Measurements from ENCODE around the gene ECI1.

DNA sequence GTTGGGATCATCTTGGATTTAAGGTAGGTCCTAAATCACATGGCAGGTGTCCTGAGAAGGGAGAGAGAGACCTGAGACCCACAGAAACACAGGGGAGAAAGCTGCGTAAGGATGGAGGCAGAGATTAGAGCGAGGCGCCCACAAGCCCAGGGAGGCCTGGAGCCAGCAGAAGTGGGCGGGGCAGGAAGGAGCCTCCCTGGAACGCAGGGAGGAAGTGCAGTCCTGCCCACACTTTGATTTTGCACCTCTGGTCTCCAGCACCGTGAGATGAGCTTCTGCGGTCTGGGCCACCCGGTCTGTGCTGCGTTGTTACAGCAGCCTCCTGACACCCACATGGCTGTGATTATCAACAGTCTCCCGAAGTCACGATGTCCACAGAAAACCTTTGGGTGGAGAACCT lies 8.8 kb downstream of the ECI1 start:
- TF ChIP-seq, protein P1, sequence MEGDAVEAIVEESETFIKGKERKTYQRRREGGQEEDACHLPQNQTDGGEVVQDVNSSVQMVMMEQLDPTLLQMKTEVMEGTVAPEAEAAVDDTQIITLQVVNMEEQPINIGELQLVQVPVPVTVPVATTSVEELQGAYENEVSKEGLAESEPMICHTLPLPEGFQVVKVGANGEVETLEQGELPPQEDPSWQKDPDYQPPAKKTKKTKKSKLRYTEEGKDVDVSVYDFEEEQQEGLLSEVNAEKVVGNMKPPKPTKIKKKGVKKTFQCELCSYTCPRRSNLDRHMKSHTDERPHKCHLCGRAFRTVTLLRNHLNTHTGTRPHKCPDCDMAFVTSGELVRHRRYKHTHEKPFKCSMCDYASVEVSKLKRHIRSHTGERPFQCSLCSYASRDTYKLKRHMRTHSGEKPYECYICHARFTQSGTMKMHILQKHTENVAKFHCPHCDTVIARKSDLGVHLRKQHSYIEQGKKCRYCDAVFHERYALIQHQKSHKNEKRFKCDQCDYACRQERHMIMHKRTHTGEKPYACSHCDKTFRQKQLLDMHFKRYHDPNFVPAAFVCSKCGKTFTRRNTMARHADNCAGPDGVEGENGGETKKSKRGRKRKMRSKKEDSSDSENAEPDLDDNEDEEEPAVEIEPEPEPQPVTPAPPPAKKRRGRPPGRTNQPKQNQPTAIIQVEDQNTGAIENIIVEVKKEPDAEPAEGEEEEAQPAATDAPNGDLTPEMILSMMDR (IDR thresholded peaks at IDR 0.05), result no peak
- no peak for TF ChIP-seq POLR2A (IDR thresholded peaks at IDR 0.05)
